MM.1S (cell line): ENCODE data around the gene SCARB2.

Source experiments
- DNase-seq: peaks from one replicate; pipeline ENCODE4 v3.0.0-alpha.2; 2015
- H2AFZ ChIP-seq: fragments of 300-600 bp; sonication (generic); 2 replicates; pipeline ENCODE4 v1.6.0; 2016; ENCODE audit warnings: antibody characterized with exemption, low read length
- H3F3A ChIP-seq: fragments of 300-600 bp; sonication (generic); 2 replicates; pipeline ENCODE4 v1.6.1; 2016; ENCODE audit warnings: mild to moderate bottlenecking, antibody characterized with exemption, low read length, moderate library complexity, mixed read lengths; ENCODE audit not compliant: insufficient read depth
- H3K27ac ChIP-seq: fragments of 300-600 bp; sonication (generic); 2 replicates; pipeline ENCODE4 v1.5.1; 2016; ENCODE audit warnings: mild to moderate bottlenecking, low read length
- H3K27me3 ChIP-seq: fragments of 300-600 bp; sonication (generic); replicated peaks from 2 replicates; pipeline ENCODE4 v1.6.0; 2016; ENCODE audit warnings: low read length; ENCODE audit not compliant: insufficient read depth
- H3K36me3 ChIP-seq: fragments of 300-600 bp; sonication (generic); replicated peaks from 2 replicates; pipeline ENCODE4 v1.6.1; 2016; ENCODE audit warnings: mild to moderate bottlenecking, low read length, mixed read lengths; ENCODE audit not compliant: insufficient read depth
- H3K4me1 ChIP-seq: fragments of 300-600 bp; sonication (generic); 2 replicates; pipeline ENCODE4 v1.6.1; 2016; ENCODE audit warnings: low read length, mixed read lengths
- H3K4me2 ChIP-seq: fragments of 300-600 bp; sonication (generic); 2 replicates; pipeline ENCODE4 v1.6.0; 2016; ENCODE audit warnings: low read depth, low read length
- H3K4me3 ChIP-seq: fragments of 300-600 bp; sonication (generic); 2 replicates; pipeline ENCODE4 v1.5.1; 2016; ENCODE audit warnings: low read length, mixed read lengths
- H3K79me2 ChIP-seq: fragments of 300-600 bp; sonication (generic); 2 replicates; pipeline ENCODE4 v1.6.1; 2016; ENCODE audit warnings: mixed run types, low read length, mixed read lengths
- H3K9ac ChIP-seq: fragments of 300-600 bp; sonication (generic); 2 replicates; pipeline ENCODE4 v1.6.1; 2016; ENCODE audit warnings: low read length, mixed read lengths
- H3K9me2 ChIP-seq: fragments of 300-600 bp; sonication (generic); replicated peaks from 2 replicates; pipeline ENCODE4 v1.6.1; 2016; ENCODE audit warnings: mild to moderate bottlenecking, low read length, mixed read lengths; ENCODE audit not compliant: insufficient read depth
- H3K9me3 ChIP-seq: fragments of 300-600 bp; sonication (generic); replicated peaks from 2 replicates; pipeline ENCODE4 v1.6.1; 2016; ENCODE audit warnings: mild to moderate bottlenecking, low read length, mixed read lengths; ENCODE audit not compliant: insufficient read depth
- H4K20me1 ChIP-seq: fragments of 300-600 bp; sonication (generic); 2 replicates; pipeline ENCODE4 v1.6.1; 2016; ENCODE audit warnings: mild to moderate bottlenecking, low read length, moderate library complexity, mixed read lengths; ENCODE audit not compliant: insufficient read depth
- EZH2 ChIP-seq: fragments of 300-600 bp; sonication (generic); optimal IDR thresholded peaks from 2 replicates; pipeline ENCODE3; 2017; ENCODE audit warnings: low read depth, mild to moderate bottlenecking, antibody characterized with exemption, low read length, mixed read lengths
- EZH2phosphoT487 ChIP-seq: fragments of 300-600 bp; sonication (generic); IDR thresholded peaks from 2 replicates; pipeline ENCODE4 v1.6.1; 2018; ENCODE audit warnings: antibody characterized with exemption, low read length
- TF ChIP-seq, protein P1 (sequence below): fragments of 300-600 bp; sonication (generic); IDR thresholded peaks from 2 replicates; pipeline ENCODE4 v1.5.1; 2016; ENCODE audit warnings: antibody characterized with exemption, low read length, mixed read lengths

Gene SCARB2

GRCh38 chr4:76120199-76120598, 93.4 kb downstream of the SCARB2 start:
- no peak overlapping the region for H3K4me2 ChIP-seq
- no peaks in the 10 kb centered on the region for H3K9me2 ChIP-seq
- TF ChIP-seq EZH2 (no peak), EZH2phosphoT487 (no peak)
- TF ChIP-seq, protein P1, sequence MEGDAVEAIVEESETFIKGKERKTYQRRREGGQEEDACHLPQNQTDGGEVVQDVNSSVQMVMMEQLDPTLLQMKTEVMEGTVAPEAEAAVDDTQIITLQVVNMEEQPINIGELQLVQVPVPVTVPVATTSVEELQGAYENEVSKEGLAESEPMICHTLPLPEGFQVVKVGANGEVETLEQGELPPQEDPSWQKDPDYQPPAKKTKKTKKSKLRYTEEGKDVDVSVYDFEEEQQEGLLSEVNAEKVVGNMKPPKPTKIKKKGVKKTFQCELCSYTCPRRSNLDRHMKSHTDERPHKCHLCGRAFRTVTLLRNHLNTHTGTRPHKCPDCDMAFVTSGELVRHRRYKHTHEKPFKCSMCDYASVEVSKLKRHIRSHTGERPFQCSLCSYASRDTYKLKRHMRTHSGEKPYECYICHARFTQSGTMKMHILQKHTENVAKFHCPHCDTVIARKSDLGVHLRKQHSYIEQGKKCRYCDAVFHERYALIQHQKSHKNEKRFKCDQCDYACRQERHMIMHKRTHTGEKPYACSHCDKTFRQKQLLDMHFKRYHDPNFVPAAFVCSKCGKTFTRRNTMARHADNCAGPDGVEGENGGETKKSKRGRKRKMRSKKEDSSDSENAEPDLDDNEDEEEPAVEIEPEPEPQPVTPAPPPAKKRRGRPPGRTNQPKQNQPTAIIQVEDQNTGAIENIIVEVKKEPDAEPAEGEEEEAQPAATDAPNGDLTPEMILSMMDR: no peak
- no peaks in the 10 kb centered on the region for H4K20me1 ChIP-seq
- H3K9me3 ChIP-seq: no peaks in the 10 kb centered on the region
- H3K9ac ChIP-seq: no peak overlapping the region
- no peaks in the 10 kb centered on the region for H3K27me3 ChIP-seq
- H3K27ac ChIP-seq: no peak overlapping the region
- H3K4me1 ChIP-seq: no peaks in the 10 kb centered on the region
- H3K4me3 ChIP-seq: no peak overlapping the region
- no peak overlapping the region for H2AFZ ChIP-seq
- H3F3A ChIP-seq: no peaks in the 10 kb centered on the region
- H3K36me3 ChIP-seq: peaks cover 13% of the 10 kb centered on the region
- no peak for DNase-seq
- no peaks in the 10 kb centered on the region for H3K79me2 ChIP-seq

DNA sequence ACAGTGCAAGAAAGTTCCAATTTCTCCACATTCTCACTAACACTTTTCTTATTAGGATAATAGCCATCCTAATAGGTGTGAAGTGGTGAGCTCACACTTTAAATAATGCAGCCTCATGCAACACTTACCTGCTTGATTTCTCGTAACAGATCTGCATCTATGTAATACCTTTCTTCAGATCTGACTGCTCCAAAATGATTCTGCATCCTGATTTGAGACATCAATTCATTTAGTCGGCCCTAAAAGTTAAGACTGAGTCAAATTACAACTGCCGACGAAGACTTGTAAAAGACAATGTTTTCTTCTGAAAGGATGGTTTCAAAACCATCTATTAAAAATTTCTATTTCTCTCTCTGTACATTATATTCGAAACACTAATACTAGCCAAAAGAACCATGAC, 96.1 kb downstream of the SCARB2 start:
- Histone ChIP-seq H3K9me3 (no peaks in the 10 kb centered on the region), H3F3A (no peaks in the 10 kb centered on the region), H3K4me2 (no peak overlapping the region), H3K79me2 (no peaks in the 10 kb centered on the region), H4K20me1 (no peaks in the 10 kb centered on the region), H3K9me2 (no peaks in the 10 kb centered on the region), H3K9ac (no peak overlapping the region), H3K4me1 (no peaks in the 10 kb centered on the region), H3K27me3 (no peaks in the 10 kb centered on the region), H3K36me3 (peaks cover 16% of the 10 kb centered on the region; the same call in 1 of the 2 replicates), H3K27ac (no peak overlapping the region), H3K4me3 (no peak overlapping the region), H2AFZ (no peak overlapping the region)
- TF ChIP-seq EZH2phosphoT487 (no peak), EZH2 (no peak)
- TF ChIP-seq, protein P1: no peak
- no peak for DNase-seq

DNA sequence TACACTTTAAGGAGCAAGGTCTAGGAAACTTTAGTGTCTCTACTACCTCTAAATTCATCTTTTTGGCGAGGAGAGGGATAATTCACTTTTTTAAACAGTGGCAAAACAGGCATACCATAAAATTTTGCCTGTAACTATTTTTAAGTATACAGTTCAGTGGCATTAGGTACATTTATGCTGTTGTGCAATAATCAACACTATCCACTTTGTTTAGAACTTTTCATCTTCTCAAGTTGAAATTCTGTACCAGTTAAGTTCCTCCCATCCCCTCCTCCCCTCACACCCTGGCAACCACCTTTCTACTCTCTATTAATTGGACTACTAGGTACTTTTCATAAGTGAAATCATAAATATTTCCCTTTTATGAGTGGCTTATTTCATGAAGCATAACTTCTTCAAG, 96.8 kb downstream of the SCARB2 start:
- no peaks in the 10 kb centered on the region for H4K20me1 ChIP-seq

More for the DNA sequence above, 96.8 kb downstream of the SCARB2 start:
- Histone ChIP-seq H2AFZ (no peak overlapping the region), H3K27me3 (no peaks in the 10 kb centered on the region), H3K4me2 (no peak overlapping the region), H3K27ac (no peak overlapping the region), H3F3A (no peaks in the 10 kb centered on the region), H3K79me2 (no peaks in the 10 kb centered on the region), H3K9me2 (no peaks in the 10 kb centered on the region), H3K4me1 (no peaks in the 10 kb centered on the region), H3K4me3 (no peak overlapping the region), H3K36me3 (peaks cover 16% of the 10 kb centered on the region; the same call in 1 of the 2 replicates), H3K9me3 (no peaks in the 10 kb centered on the region), H3K9ac (no peak overlapping the region)
- no peak for DNase-seq
- no peak for TF ChIP-seq EZH2
- TF ChIP-seq EZH2phosphoT487: no peak
- TF ChIP-seq, protein P1: no peak
